LNCaP clone FGC (cell line): ENCODE results near the gene B4GALT1.

Source experiments
- DNase-seq: peaks from one replicate; pipeline ENCODE4 v3.0.0-alpha.2; 2011; ENCODE audit warnings: low read depth
- H3K4me3 ChIP-seq: 2 replicates; pipeline ENCODE4 v1.5.1; 2011; ENCODE audit warnings: mild to moderate bottlenecking, low read depth, low read length, control low read depth
- TF ChIP-seq, protein P1 (sequence below): IDR thresholded peaks from 2 replicates; pipeline ENCODE4 v1.5.1; 2012; ENCODE audit warnings: mild to moderate bottlenecking; ENCODE audit not compliant: control insufficient read depth, insufficient read depth; ENCODE audit errors: extremely low read depth

Gene B4GALT1

DNA sequence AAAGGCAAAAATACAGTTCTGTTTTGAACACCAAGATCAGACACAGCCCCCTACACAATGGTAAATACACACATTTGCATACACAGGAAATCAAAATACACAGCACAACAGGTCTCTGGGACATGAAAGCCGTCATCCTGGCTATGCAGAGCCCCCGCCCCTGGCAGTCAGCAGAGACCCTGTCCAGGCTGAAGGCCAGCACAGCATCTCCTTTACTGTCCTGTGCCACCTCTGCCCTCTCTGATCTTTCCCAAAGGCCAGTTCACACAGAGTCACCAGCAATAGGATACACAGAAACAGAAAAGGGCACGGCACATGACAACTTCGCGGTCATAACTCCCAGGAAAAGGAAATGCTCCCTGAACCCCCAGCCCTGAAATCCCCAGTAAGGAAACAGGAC lies 56.5 kb downstream of the B4GALT1 start:
- no peak for DNase-seq
- no peak overlapping the region for H3K4me3 ChIP-seq
- TF ChIP-seq, protein P1, sequence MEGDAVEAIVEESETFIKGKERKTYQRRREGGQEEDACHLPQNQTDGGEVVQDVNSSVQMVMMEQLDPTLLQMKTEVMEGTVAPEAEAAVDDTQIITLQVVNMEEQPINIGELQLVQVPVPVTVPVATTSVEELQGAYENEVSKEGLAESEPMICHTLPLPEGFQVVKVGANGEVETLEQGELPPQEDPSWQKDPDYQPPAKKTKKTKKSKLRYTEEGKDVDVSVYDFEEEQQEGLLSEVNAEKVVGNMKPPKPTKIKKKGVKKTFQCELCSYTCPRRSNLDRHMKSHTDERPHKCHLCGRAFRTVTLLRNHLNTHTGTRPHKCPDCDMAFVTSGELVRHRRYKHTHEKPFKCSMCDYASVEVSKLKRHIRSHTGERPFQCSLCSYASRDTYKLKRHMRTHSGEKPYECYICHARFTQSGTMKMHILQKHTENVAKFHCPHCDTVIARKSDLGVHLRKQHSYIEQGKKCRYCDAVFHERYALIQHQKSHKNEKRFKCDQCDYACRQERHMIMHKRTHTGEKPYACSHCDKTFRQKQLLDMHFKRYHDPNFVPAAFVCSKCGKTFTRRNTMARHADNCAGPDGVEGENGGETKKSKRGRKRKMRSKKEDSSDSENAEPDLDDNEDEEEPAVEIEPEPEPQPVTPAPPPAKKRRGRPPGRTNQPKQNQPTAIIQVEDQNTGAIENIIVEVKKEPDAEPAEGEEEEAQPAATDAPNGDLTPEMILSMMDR, result no peak

DNA sequence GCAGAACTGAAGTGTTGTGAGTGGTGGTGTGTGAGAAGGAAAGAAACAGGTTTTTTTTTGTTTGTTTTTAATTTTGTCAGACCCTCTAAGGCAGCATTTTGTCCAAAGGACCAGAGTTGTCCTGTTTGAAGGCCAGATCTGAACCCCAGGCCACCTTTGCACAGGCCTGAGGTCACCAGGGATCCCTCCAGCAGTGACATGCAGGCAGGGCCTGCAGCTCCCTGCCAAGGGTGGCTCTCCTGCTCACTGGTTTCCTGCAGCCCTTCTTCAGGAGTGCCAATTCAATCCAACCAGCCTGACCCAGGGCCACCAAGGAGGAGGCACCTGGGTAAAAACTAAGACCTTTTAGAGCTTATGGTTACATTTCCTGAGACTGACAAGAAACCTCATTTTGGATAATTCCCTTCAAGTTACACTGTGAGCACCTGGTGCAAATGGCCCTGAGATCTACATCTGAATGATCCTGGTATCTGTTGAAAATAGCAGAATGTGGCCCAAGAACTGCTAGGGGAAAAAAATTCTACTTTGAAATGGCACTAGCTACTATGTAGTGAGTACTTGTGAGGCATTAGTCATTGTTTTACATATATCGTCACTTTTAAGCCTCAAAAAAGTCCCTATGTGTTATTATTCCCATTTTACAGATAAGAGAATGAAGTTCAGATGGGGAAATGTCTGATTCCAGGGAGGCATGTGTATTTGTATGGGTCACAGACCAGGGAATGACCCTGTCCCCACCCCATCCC lies 57.1 kb downstream of the B4GALT1 start:
- DNase-seq, result no peak
- TF ChIP-seq, protein P1, result no peak
- no peak overlapping the region for H3K4me3 ChIP-seq

DNA sequence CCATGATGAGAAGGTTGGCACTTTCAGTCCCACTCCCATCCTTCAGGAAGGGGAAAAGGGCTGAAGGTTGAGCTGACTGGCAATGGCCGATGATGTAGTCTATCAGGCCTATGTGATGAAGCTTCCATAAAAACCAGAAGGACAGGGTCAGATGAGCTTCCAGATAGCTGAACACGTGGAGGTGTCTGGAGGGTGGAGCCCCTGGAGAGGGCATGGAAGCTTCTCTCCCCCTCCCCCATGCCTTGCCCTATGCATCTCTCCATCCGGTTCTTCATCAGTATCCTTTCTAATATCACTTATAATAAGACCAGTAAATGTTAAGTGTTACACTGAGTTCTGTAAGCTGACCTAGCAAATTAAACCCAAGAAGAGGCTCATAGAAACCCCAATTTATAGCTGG lies 58.0 kb downstream of the B4GALT1 start:
- TF ChIP-seq, protein P1, result no peak
- no peak for DNase-seq
- no peak overlapping the region for H3K4me3 ChIP-seq

DNA sequence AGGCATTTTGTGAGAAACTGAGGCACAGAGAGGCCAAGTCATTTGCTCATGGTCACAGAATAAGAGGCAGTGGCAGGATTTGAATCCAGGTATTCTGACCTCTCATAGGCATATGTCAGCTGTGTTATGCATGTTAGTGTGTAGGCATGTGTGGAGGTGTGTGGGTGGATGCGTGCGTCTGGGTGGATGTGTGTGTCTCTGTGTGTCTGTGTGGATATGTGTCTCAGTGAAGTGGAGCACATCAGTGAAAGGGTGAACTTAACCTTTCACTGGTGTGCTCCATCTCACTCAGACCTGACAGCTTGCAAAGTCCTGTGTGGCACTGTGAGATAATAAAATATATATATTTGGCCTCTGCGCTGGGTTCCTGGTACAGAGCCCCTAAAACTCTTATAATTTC lies 58.7 kb downstream of the B4GALT1 start:
- DNase-seq, result no peak
- no peak overlapping the region for H3K4me3 ChIP-seq
- TF ChIP-seq, protein P1, result no peak

DNA sequence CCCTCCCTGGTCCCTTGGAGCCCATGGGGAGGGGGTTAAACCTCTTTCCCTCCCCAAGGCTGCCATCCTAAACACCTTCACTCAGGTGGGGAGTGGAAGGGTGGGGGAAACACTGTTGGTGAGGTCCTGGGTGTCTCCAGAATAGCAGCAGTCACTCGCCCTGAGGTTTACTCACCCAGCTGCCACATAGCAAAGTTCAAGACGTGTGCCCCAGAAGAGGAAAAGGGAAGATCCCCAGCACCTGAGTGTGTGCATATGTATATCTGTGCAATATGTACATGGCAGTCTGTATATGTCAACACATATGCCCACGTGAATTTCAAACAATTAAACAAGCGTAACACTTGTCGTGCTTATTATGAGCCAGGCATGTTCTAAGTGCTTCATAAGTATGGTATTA lies 59.4 kb downstream of the B4GALT1 start:
- DNase-seq, result no peak
- TF ChIP-seq, protein P1, result no peak
- no peak overlapping the region for H3K4me3 ChIP-seq

DNA sequence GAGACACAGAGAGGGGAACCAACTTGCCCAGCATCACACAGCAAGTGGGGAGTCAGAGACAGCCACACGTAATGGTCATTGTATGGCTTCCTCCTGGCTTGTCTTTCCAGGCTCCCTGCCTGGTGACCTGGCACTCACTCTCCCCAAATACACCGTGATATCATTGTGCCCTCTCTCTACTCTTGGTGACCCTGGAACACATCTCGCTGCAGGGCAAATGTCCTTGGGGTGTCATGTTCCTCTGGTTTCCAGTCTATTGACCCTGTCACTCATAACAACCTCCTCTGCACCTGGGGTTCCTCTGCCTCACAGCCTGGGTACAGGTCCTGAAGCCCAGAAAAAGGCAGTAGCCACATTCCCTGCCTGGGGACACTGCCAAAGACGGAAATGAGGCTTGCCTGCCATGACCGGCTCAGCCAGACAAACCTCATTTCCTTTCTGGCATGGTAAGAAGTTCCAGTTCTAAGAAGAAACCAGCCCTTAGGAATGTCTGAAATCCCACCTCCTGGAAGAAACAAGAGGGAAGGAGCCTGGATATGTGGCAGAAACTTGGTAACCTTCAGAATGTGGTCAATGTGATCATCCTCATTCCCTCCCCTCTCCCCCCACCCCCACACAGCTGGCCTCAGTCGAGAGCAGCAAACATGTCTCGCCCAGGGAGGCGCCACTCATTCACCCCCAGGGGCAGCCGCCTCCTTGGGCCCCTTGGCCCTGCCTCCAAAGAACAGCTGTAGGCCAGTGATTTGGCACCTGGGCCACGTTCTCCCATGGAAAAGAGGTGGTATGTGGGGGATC lies 60.1 kb downstream of the B4GALT1 start:
- no peak for DNase-seq
- H3K4me3 ChIP-seq, result no peak overlapping the region

More for the DNA sequence above, 60.1 kb downstream of the B4GALT1 start:
- TF ChIP-seq, protein P1, result no peak
